ENCODE data around the gene XAGE1A. TPM values are rescaled to one million over a fixed set of nuclear protein-coding genes. Genes with fewer than 3 reads are reported as not detected.
"Not testable (repeated sequence)": the region's sequence is repeated elsewhere in the genome, so short reads cannot be mapped to it uniquely, and the experiment has no call there.

Gene XAGE1A
- total and polyA plus RNA-seq, 2 donors = not detected

GRCh38 chrX:52516110-52516986 is 20.7 kb downstream of the XAGE1A start:
- H3K4me1 ChIP-seq (ENCODE audit: control insufficient read depth in 2 of 2, insufficient read depth in 2 of 2, low read length in 2 of 2); H3K36me3 ChIP-seq (ENCODE audit: control insufficient read depth in 2 of 2, insufficient read depth in 2 of 2, low read length in 1 of 2); H3K27me3 ChIP-seq (ENCODE audit: control insufficient read depth in 2 of 2, insufficient read depth in 1 of 2, low read length in 1 of 2); H3K4me3 ChIP-seq (ENCODE audit: low read length in 2 of 2); H3K27ac ChIP-seq (ENCODE audit: low read depth in 1 of 2, low read length in 1 of 2); H3K9me3 ChIP-seq (ENCODE audit: control insufficient read depth in 2 of 2, insufficient read depth in 1 of 2, low read length in 1 of 2); DNase-seq (ENCODE audit: low read depth in 6 of 9, low spot score in 9 of 9): not testable (repeated sequence)
- no CpG with 5 or more reads among the region's 27 CpGs for WGBS

DNA sequence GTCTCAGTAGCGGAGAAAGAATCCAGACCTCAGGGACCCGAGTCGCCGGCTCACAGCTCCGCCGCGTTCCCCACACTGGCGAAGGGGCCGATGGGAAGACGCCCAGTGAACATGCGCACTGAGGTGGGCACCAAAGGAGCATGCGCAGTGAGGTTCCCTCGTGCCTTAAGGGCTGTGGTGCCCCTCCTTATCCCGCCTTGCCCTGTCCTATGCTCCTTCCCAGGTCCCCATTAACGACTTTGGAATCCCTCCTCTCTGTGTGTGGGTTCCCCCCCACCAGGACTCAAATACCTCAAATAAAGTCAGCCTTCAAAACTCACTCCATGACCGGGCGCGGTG is 21.3 kb downstream of the XAGE1A start, which contains the start of gene XAGE1B:
Gene XAGE1B (minus strand): TSS at position 77 of the 339 bp plus-strand sequence. CDS start 1,536 bp downstream, outside the sequence.
- H3K27me3 ChIP-seq (ENCODE audit: control insufficient read depth in 2 of 2, insufficient read depth in 1 of 2, low read length in 1 of 2); H3K9me3 ChIP-seq (ENCODE audit: control insufficient read depth in 2 of 2, insufficient read depth in 1 of 2, low read length in 1 of 2); DNase-seq (ENCODE audit: low read depth in 6 of 9, low spot score in 9 of 9); H3K27ac ChIP-seq (ENCODE audit: low read depth in 1 of 2, low read length in 1 of 2); H3K4me1 ChIP-seq (ENCODE audit: control insufficient read depth in 2 of 2, insufficient read depth in 2 of 2, low read length in 2 of 2); H3K4me3 ChIP-seq (ENCODE audit: low read length in 2 of 2); H3K36me3 ChIP-seq (ENCODE audit: control insufficient read depth in 2 of 2, insufficient read depth in 2 of 2, low read length in 1 of 2): not testable (repeated sequence)
- WGBS = no CpG with 5 or more reads among the region's 18 CpGs

DNA sequence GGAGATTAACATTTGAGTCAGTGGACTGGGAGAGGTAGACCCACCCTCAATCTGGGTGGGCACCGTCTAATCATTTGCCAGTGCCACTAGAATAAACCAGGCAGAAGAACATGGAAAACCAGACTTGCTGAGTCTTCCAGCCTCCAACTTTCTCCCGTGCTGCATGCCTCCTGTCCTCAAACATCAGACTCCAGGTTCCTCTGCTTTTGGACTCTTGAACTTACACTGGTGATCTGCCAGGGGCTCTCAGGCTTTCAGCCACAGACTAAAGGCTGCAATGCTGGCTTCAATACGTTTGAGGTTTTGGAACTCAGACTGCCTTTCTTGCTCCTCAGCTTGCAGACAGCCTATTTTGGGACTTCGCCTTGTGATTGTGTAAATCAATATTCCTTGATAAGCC is 45.4 kb downstream of the XAGE1A start:
- H3K9me3 ChIP-seq (ENCODE audit: control insufficient read depth in 2 of 2, insufficient read depth in 1 of 2, low read length in 1 of 2); H3K27me3 ChIP-seq (ENCODE audit: control insufficient read depth in 2 of 2, insufficient read depth in 1 of 2, low read length in 1 of 2); H3K4me1 ChIP-seq (ENCODE audit: control insufficient read depth in 2 of 2, insufficient read depth in 2 of 2, low read length in 2 of 2); H3K4me3 ChIP-seq (ENCODE audit: low read length in 2 of 2); DNase-seq (ENCODE audit: low read depth in 6 of 9, low spot score in 9 of 9); H3K36me3 ChIP-seq (ENCODE audit: control insufficient read depth in 2 of 2, insufficient read depth in 2 of 2, low read length in 1 of 2); H3K27ac ChIP-seq (ENCODE audit: low read depth in 1 of 2, low read length in 1 of 2): not testable (repeated sequence)
- 89% methylated on average over 4 of the region's 4 CpGs for WGBS

DNA sequence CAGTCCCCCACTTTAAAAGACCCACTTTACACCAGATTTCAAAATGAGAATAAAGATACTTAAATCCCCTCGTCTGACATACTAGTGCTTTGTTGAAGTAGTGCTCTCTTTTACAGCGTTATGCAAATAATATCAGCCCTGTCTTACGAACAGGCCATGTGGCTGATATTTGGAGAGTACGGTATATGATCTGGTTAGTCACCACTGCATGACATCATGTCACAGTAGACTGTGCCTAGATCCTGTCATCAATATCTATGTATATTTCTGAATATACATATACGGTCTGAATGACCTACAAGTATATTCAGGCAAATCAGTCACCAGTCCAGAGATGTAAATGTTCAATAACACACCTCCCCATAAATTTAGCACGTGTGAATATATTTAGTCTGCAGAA is 46.7 kb downstream of the XAGE1A start:
- Histone ChIP-seq H3K9me3 (ENCODE audit: control insufficient read depth in 2 of 2, insufficient read depth in 1 of 2, low read length in 1 of 2) (no peaks in the 10 kb centered on the region), H3K4me1 (ENCODE audit: control insufficient read depth in 2 of 2, insufficient read depth in 2 of 2, low read length in 2 of 2) (no peaks in the 10 kb centered on the region), H3K27ac (ENCODE audit: low read depth in 1 of 2, low read length in 1 of 2) (no peak overlapping the region), H3K27me3 (ENCODE audit: control insufficient read depth in 2 of 2, insufficient read depth in 1 of 2, low read length in 1 of 2) (no peaks in the 10 kb centered on the region), H3K36me3 (ENCODE audit: control insufficient read depth in 2 of 2, insufficient read depth in 2 of 2, low read length in 1 of 2) (no peaks in the 10 kb centered on the region), H3K4me3 (ENCODE audit: low read length in 2 of 2) (no peak overlapping the region)
- 95% methylated on average over 6 of the region's 6 CpGs for WGBS
- DNase-seq (ENCODE audit: low read depth in 6 of 9, low spot score in 9 of 9) = no peak

- no peaks in the 10 kb centered on the region for H3K4me1 ChIP-seq (ENCODE audit: control insufficient read depth in 2 of 2, insufficient read depth in 2 of 2, low read length in 2 of 2)
- no peaks in the 10 kb centered on the region for H3K27me3 ChIP-seq (ENCODE audit: control insufficient read depth in 2 of 2, insufficient read depth in 1 of 2, low read length in 1 of 2)
- no peaks in the 10 kb centered on the region for H3K9me3 ChIP-seq (ENCODE audit: control insufficient read depth in 2 of 2, insufficient read depth in 1 of 2, low read length in 1 of 2)
- H3K36me3 ChIP-seq (ENCODE audit: control insufficient read depth in 2 of 2, insufficient read depth in 2 of 2, low read length in 1 of 2) = no peaks in the 10 kb centered on the region
- no peak overlapping the region for H3K4me3 ChIP-seq (ENCODE audit: low read length in 2 of 2)
- DNase-seq (ENCODE audit: low read depth in 6 of 9, low spot score in 9 of 9) = no peak
- H3K27ac ChIP-seq (ENCODE audit: low read depth in 1 of 2, low read length in 1 of 2) = no peak overlapping the region
- 97% methylated on average over 21 of the region's 21 CpGs for WGBS
Measured at GRCh38 chrX:52544147-52544840, 48.7 kb downstream of the XAGE1A start.

DNA sequence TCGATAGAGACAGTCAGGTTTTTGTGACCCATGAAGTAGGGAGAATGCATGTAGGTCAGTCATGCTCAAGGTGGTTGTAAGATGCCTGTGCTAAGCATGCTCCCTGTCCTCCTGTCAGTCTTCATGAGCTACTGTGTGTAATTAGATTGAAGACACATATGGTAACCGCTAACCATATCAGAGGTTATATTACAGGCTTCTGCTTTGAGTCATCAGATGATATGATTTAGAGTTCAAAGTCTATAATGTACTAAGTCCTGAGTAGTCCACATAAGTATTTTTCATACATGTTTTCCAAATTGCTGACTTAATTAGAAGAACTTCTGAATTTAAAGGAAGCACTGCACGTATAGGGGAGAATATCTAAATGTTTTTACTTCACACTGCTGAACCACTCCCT is 53.2 kb downstream of the XAGE1A start:
- H3K36me3 ChIP-seq (ENCODE audit: control insufficient read depth in 2 of 2, insufficient read depth in 2 of 2, low read length in 1 of 2); H3K27me3 ChIP-seq (ENCODE audit: control insufficient read depth in 2 of 2, insufficient read depth in 1 of 2, low read length in 1 of 2); DNase-seq (ENCODE audit: low read depth in 6 of 9, low spot score in 9 of 9); H3K4me3 ChIP-seq (ENCODE audit: low read length in 2 of 2); H3K27ac ChIP-seq (ENCODE audit: low read depth in 1 of 2, low read length in 1 of 2); H3K4me1 ChIP-seq (ENCODE audit: control insufficient read depth in 2 of 2, insufficient read depth in 2 of 2, low read length in 2 of 2); H3K9me3 ChIP-seq (ENCODE audit: control insufficient read depth in 2 of 2, insufficient read depth in 1 of 2, low read length in 1 of 2): not testable (repeated sequence)
- 89% methylated on average over 3 of the region's 3 CpGs for WGBS

Other genes with a start within 250 kb of the XAGE1A start
- not detected for gene XAGE2, start 126.8 kb upstream of the XAGE1A start, total RNA-seq
- gene XAGE2, start 126.8 kb upstream of the XAGE1A start, polyA plus RNA-seq = 0.18 TPM
- not detected for gene XAGE1B, start 21.3 kb downstream of the XAGE1A start, total RNA-seq
- gene XAGE1B, start 21.3 kb downstream of the XAGE1A start, polyA plus RNA-seq = 0.14 TPM
- not detected for gene SSX7, start 159.1 kb downstream of the XAGE1A start, total RNA-seq
- gene SSX7, start 159.1 kb downstream of the XAGE1A start, polyA plus RNA-seq = not detected
- gene SSX2, start 211.4 kb downstream of the XAGE1A start, total RNA-seq = not detected
- gene SSX2, start 211.4 kb downstream of the XAGE1A start, polyA plus RNA-seq = not detected